Testis (tissue), 2 donors: ENCODE measurements around the gene MACROD2.

Experiments used
- CTCF ChIP-seq, 3 experiments: fragments of 450-650 bp in 2 of 3; fragments of 200-600 bp in 1 of 3; sonication (generic) in 1 of 3; IDR thresholded peaks; one replicate each; pipeline ENCODE4 v1.5.1; 2016 to 2019; ENCODE audit warnings: antibody characterized with exemption in 3 of 3, mild to moderate bottlenecking in 2 of 3, moderate library complexity in 1 of 3
- POLR2A ChIP-seq: fragments of 450-650 bp; IDR thresholded peaks from one replicate; pipeline ENCODE4 v1.6.1; 2017; ENCODE audit warnings: antibody characterized with exemption, mild to moderate bottlenecking, moderate library complexity

- no peak for TF ChIP-seq POLR2A
- no peak for TF ChIP-seq CTCF (IDR thresholded peaks at IDR 0.05)
Measured at GRCh38 chr20:15220778-15221565, 1225.7 kb downstream of the MACROD2 start.
